Stimulated activated CD4-positive, alpha-beta T cell treated with anti-CD3 and anti-CD28 coated beads, Interleukin-4, amount 100 ng/mL, for 1 hour (primary cell): Measurements from ENCODE around the gene ANKRD65.
"Not testable (repeated sequence)": the region's sequence is repeated elsewhere in the genome, so short reads cannot be mapped to it uniquely, and the experiment has no call there.

Source experiments
- DNase-seq: peaks from one replicate; pipeline ENCODE4 v3.0.0-alpha.2; 2020

The ANKRD65 gene

DNA sequence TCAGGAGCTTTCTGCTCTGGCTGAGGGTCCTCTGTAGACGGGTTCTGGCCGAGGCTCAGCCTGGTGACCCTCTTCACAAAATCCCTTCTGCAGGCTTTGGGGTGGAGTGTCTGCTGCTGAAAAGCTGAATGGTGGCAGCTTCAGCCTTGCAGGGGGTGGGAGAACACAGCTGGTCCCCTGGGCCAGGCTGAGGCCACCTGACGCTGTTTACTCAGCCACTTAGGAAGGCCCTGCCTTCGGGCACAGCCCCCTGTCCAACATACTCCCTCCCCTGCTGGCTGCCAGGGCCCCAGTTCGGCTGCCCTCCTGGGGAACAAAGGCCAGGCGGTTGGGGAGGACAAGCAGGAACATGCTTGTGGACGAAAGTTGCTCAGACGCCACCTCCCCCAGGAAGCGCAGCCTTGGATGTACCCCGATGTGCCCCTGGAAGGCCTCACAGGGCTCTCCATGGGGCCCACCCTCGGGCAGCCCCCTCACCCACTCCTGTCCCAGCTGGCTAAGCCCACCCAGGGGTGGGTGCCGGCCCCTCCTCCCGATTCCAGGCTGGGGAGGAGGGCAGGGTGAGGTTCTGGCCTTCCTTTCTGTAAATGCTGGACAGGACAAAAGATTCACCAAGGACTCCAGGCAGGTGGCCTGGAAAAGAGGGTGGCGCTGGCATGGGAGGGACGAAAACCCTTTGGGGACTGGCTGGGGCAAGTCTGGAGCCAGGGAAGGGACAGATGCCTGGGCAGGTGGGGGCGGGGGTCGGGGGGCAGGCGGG, at the start of gene ANKRD65:
ANKRD65 (minus strand) TSS at position 130 of the 760 bp plus-strand sequence. CDS start 271 bp downstream, outside the sequence.
- no peak for DNase-seq

DNA sequence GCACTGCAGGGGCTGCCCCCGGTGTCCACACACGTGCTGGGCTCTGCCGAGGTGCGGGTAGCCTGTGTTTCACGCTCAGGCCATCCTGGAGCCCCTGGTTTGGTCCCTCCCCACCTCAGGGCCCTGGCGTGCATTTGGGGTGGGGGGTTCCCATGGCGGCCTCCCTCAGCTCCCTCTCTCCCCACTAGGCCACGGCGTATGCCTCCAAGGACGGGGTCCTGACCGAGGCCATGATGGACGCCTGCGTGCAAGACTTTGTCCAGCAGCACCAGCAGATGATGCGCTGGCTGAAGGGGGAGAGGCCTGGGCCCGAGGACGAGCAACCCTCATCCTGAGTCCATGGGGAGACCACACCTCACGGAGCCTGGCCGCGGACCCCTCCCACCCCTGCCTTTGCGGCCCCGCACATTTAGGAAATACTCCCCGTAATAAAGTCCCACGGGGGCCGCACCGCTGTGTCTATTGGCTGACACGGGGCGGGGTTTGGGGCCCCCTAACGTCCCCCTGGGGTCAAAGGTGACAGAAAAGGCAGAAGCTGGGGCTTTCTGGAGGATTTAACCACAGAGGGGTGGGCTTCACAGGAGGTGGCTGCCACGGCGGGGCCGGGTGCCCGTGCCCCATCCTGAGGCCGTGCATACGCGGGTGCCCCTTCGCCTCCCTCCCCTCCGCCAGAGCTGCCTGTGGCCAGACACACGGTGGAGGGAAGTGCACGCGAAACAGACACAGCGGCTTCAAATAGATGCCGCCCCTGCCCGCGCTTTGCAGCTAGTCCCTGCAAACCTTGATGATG, 47.3 kb upstream of the ANKRD65 start:
- not testable (repeated sequence) for DNase-seq

DNA sequence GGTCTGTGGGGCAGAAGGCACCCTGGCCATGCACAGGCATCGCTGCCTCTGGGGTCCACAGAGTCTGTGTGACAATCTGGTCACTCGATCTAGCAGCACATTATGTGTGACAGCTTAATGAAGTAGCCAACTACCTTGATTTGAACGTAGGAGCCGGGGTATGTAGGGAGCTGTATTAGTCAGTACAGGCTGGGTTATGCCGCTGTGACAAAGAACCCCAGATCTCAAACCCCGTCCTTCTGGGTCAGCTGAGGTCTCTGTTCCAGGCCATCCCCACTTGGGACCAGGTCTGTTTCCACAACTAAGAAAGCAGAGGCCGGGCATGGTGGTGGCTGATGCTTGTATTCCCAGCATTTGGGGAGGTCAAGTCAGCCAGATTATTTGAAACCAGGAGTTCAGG, 42.2 kb upstream of the ANKRD65 start:
- no peak for DNase-seq

DNA sequence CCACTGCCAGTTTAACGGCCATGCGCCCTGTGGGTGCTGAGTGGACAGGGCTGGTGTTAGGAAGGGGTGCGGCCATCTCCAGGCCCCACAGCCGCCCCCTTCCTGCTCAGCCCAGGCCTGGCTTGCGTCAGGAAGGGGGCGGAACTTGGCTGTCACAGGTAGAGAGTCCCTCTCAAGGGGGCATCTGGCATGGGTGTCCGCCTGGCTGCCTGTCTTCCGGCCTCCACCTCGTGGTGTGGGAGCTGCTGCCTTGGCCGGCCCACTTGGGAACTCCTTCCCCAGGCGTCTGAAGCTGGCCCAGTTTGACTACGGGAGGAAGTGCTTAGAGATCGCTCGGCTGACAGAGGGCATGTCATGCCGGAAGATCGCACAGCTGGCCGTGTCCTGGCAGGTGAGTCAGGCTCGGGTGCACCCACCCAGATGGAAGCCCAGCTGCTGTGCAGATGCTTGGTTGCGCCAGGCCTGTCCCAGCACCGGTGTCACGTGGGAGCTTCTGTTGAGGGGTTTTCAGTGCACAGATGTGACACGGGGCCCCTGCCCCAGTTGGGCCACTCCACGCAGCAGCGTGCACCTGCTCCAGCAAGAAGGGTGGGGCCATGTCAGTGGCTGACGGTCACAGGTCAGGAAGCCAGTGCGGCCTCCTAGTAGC, 41.4 kb upstream of the ANKRD65 start:
- DNase-seq = no peak

DNA sequence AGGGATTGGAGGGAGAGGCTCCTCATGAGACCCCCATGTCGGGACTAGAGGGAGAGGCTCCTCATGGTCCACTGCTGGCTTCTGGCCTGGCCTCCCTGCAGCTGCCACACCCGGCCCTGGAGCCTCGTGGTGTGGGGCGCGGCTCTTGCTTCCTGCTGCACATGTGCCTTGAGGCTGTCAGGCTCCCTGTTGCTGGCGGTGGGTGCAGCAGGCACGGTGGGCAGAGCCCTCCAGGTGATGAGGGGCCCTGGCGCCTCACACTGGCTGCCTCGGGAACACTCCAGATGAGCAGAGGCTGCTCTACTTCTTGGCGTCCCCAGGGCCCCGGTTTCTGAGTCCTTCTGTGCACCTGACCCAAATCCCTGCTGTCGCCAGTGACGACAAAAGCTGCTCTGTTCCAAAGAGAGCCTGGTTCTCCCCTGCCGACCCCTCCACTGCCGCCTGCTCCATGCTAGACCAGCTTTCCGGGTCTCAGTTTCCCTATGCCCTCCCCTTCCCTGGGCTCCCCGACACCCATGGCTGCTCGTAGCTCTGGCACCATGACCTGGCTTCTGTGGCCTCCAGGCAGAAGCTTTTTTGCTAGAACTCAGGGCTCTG, 40.7 kb upstream of the ANKRD65 start:
- DNase-seq = no peak

DNA sequence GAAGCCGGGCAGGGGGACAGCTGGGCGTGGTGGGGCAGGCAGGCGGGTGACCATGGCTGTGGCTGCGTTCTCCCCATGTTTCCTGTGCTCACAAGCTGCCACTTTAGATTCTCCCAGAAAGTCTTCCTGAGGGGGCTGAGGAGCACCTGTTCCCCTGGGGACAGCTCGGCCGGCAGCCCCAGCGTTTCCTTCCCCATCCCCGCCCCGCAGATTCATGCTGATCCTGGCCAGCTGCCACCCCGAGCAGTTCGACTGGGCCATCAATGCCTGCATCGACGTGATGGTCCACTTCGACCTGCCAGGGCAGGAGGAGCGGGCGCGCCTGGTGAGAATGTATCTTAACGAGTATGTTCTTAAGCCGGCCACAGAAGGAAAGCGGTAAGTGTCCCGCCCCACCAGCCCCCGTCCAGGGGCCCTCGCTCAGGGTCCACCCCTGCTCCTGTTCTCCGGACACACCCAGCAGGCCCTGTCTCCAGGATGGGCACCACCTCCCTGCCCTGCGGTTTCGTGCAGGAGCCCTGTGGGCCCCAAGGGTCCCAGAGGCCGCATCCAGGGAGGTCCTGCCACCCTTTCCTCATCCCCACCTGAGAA, 39.6 kb upstream of the ANKRD65 start:
- no peak for DNase-seq

DNA sequence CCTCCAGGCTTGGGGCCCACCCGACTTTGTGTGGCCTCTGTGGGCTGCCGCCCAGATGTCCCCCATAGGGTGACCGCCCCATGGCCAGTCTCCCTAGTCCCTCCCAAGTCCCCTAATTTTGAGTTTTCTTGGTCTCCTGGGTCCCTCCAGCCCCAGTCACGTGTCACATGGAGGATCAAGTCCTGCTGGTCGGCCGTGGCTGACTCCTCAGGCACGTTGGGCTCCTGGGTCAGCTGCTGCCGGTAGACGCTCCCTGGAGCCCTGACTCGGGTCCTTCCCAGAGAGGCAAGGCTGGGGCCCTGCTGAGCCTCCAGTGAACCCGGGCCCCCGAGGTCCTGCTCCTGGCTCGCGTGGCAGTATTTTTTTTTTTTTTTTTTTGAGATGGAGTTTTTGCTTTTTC, 38.6 kb upstream of the ANKRD65 start:
- DNase-seq = not testable (repeated sequence)

DNA sequence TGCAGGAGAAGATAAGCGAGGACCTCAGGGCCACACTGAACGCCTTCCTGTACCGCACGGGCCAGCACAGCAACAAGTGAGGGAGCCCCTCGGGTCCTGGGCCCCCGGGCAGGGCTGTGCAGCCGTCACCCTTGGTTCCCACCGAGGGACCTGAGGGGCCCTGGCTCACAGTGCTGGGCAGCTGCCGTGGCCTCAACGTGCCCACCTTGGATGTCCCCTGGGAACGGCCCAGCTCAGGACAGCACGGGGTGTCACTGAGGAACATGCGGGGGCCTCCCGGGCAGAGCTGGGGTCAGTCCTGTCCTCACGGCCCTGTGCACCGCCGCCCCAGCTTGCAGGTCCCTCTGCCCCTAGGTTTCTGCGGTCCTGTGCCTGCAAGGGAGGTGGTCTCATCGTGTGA, 38.1 kb upstream of the ANKRD65 start:
- not testable (repeated sequence) for DNase-seq

DNA sequence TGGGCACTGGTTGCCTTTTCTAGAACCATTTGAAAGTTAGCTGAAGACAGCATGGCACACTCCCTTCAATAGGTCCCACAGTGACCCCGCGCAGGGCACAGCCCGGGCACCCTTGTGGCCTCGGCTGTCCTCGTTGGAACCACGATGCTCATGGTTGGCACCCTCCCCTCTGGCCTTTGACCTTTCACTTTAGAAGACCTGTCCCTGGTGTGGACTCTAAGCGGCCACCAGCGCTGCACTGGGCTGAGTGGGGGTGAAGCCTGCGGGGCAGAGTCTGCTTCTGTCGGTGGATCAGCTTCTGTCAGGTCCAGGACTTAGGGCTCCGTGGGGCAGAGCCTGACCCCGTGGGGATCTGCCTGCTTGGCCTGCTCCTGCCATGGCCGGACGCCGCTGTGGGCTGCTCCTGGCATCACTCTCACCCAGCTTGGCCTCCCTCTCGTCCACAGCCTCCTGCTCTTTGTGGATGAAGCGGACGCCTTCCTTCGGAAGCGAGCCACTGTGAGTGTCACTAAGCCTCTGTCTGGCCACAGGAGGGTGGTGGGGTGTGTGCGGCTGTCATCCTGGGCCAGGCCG, 35.7 kb upstream of the ANKRD65 start:
- DNase-seq = not testable (repeated sequence)

DNA sequence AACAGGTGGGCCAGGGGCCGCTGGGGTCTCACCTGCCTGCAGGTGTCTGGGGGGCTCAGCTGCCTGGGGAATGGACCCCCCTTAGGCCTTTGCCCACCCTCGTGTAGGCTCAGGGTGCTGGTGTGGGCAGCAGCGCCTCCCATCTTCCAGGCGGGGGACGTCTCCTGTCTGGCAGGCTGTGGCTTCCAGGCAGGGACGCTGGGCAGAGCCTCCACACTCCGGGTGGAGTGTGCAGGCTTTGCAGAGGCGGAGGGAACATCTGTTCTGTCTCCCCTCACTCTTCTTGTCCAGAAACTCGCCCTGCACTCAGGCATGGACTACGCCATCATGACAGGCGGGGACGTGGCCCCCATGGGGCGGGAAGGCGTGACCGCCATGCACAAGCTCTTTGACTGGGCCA, 34.9 kb upstream of the ANKRD65 start:
- not testable (repeated sequence) for DNase-seq

DNA sequence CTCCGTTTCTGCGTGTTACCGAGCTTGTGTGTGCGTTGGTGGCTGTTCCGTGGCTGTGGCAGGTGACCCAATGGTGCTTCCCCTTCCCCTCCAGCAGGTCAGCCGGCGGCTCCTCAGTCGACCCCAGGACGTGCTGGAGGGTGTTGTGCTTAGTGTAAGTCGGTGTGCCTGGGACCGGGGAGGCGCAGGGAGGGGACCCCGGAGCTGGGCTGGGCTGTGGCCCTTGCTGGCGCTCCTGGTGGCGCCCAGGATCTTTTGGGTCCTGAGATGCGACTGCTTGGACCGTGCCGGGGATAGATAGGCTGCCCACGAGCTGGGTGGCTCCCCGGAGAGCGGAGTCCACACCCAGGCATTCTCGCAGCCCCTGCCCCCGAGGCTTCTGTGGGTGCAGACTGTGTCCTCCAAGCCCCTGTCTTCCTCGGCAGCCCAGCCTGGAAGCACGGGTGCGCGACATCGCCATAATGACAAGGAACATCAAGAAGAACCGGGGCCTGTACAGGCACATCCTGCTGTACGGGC, 34.3 kb upstream of the ANKRD65 start:
- DNase-seq = no peak

DNA sequence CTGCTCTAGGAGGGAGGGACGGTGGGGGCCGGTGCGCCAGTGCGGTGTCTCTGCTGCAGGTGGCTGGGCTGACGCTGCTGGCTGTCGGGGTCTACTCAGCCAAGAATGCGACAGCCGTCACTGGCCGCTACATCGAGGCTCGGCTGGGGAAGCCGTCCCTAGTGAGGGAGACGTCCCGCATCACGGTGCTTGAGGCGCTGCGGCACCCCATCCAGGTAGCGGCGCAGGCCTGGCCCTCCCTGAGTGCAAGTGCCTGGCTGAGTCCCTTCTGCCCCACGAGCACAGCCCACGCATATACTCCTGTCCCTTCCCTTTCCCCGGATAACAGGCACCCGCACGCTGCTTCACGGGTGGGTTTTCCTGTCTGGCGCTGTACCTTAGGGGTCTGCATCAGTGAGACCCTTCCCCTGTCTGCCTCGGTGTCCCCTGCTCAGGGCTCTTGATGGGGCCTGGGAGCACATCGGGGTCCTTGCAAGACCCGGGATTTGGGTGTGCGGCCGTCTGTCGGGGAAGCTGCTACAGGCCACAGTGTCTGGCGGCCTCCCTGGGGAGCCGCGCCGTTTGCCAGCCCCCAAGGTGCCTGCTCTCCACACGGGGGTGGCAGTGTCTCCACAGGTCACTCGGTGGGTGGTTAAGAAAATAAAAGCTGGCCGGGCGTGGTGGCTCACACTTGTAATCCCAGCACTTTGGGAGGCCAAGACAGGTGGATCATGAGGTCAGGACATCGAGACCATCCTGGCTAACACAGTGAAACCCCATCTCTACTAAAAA, 33.4 kb upstream of the ANKRD65 start:
- not testable (repeated sequence) for DNase-seq

DNA sequence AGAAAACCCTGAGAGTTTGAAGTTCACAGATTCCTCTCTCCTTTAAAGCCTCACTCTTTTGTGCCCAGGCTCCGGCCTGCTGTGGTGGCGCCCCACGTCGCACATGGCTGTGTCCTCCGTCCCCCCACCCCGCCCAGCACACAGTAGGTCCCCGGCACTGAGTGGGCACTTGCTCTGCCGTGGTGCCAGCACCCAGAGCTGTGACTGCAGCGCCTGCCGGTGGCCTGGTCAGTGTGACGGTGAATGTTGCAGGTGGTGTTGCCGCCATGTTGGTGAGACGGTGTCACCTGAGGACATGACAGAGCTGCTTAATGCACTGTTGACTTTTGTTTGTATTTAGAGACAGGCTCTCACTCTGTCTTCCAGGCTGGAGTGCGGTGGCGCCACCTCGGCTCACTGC, 31.8 kb upstream of the ANKRD65 start:
- no peak for DNase-seq

DNA sequence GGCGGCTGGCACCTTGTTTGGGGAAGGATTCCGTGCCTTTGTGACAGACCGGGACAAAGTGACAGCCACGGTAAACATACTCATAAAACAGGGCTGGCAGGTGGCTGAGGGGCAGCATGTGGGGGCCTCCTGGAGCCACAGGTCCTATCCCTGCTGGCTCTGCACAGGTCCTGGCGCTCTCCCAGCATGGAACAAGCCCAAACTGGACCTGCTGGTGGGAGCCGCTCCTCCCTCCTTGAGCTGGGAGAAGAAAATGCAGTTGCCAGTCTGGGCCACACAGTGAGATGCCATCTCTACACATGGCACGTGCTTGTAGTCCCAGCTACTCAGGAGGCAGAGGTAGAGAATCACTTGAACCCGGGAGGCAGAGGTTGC, 31.3 kb upstream of the ANKRD65 start:
- not testable (repeated sequence) for DNase-seq

DNA sequence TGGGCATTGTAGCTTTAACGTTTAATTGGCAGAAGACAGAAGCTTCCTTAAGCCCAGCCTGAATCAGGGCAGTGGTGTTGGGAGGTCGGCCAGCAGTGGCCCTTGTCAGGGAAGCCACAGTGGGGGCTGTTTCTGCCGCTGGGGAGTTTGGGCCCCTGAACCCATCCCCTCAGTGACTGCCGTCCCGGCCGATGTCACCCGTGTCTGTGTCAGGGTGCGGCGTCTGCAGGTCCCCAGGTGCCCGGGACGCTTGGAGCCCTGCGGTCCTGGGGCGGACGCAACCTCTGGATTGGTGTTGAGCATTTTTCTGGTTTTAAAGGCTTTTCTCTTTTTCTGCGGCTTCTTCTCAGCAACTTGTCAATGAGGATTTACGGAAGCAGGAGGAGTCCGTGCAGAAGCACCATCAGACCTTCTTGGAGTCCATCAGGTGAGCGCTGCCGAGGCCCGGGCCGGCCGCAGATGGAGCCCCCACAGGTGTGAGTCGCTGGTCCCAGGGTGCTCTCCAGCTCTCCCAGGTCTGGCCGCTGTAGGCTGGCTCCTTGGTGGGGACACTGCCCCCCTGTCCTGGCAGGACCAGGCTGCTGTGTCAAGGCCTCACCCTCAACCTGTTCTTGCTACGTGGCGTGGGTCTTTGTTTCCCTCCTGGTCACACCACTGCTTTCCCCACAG, 30.8 kb upstream of the ANKRD65 start:
- DNase-seq = no peak

DNA sequence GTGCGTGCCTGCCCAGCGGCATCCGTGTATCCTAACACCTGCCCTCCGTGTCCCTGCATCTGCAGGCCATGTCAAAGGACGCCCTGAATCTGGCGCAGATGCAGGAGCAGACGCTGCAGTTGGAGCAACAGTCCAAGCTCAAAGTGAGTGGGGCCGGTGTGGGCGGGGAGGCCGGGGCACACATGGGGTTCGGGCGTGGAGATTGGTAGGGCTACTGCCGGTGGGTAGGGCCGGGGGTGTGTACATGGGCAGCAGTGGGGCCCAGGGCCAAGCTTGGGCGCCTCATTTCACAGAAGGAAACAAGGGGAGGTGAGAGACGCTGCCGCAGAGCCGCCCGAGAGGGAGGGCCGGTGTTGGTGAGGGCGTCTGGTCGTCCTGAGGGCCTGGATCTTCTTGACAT, 29.5 kb upstream of the ANKRD65 start:
- DNase-seq = not testable (repeated sequence)

DNA sequence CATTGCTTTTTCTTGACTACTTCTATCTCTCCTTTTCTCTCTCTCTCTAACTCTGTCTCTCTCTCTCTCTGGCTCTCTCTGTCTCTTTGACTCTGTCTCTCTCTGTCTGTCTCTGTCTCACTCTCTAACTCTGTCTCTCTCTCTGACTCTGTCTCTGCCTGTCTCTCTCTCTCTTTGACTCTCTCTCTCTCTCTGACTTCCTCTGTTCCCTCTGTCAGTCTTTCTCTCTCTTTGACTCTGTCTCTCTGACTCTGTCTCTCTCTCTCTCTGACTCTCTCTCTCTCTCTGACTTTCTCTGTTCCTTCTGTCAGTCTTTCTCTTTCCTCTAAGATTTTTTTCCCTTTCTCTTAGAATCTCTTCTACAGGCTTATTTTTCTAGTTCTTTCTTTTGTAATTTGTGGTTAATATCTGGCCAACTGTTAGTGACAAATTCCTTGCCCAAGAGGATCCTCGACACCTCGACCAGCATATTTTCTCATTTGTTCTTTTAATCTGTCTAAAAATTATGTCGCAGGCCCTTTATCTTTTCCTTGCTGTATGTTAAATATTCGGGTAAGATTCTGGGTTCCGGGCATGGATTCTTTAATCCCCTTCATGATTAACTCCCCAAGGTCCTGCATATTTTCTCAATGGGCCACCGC, 28.1 kb upstream of the ANKRD65 start, which contains the start of gene ATAD3C:
ATAD3C (plus strand) TSS at position 591 of the 641 bp plus-strand sequence. CDS start 995 bp downstream, outside the sequence.
- no peak for DNase-seq

DNA sequence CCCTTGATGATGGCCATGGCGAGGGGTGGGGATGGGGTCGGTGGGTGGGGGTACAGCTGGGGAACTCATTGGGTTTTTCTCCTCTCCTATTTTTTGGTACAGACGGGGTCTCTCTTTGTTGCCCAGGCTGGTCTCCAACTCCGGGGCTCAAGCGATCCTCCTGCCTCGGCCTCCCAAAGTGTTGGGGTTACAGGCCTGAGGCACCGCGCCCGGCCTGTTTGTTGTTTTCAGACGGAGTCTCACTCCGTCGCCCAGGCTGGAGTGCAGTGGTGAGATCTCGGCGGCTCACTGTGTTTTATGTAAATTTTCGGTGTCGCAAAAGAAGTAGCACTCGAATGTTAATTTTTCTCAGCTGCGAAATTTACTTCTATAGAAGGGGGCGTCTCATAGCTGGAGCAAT, 25.6 kb upstream of the ANKRD65 start:
- DNase-seq = not testable (repeated sequence)

DNA sequence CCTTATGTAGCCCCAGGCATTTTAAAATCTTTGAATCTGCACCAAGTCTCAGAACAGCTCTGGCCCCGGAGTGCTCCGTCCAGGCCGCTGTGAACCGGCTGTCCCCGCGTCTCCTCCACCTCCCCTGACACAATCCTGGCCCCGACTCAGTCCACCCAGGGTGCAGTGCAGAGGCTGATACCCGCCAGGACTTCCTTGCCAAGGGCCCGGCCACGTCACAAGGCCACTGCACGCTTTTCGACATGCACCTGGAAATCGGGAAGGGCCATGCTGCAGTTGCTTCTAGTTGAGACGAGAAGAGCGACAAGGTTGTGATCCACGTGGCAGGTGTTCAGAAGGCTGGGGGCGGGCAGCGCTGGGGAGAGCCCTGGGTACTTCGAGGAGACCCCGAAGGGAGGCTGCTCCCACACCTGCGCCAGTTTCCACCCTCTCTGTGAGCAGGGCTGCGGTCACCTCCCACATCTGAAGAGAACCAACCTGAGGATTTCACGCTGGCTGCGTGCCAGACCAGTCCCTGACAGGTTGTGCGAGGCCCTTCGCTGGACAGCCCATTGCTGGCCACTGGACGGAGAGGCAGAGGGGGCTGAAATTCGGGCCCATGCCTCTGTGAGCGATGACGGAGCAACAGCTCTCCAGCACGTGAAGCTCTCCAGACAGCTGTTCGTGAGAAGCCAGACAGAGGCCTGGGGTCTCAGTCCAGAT, 21.1 kb upstream of the ANKRD65 start:
- DNase-seq = no peak
